ENCODE measurements around the gene ERVH48-1.
"Not testable (repeated sequence)": the region's sequence is repeated elsewhere in the genome, so short reads cannot be mapped to it uniquely, and the experiment has no call there.

ERVH48-1 gene

GRCh38 chr21:42965211-42965560 is 39.8 kb upstream of the ERVH48-1 start:
- Histone ChIP-seq H3K27ac (no peak overlapping the region), H3K4me3 (no peak overlapping the region)
- DNase-seq (ENCODE audit: low spot score), result no peak
- no peak for TF ChIP-seq CTCF (IDR thresholded peaks at IDR 0.05)

- no peak for TF ChIP-seq CTCF (IDR thresholded peaks at IDR 0.05)
- Histone ChIP-seq H3K4me3 (no peak overlapping the region), H3K27ac (no peak overlapping the region)
- no peak for DNase-seq (ENCODE audit: low spot score)
Observed at GRCh38 chr21:42964546-42965210, 39.2 kb upstream of the ERVH48-1 start.

GRCh38 chr21:42964086-42964485 is 38.7 kb upstream of the ERVH48-1 start:
- no peak overlapping the region for H3K27ac ChIP-seq
- no peak for TF ChIP-seq CTCF (IDR thresholded peaks at IDR 0.05)
- no peak for DNase-seq (ENCODE audit: low spot score)
- no peak overlapping the region for H3K4me3 ChIP-seq

- Histone ChIP-seq H3K4me3 (no peak overlapping the region), H3K27ac (no peak overlapping the region)
- no peak for TF ChIP-seq CTCF (IDR thresholded peaks at IDR 0.05)
- DNase-seq (ENCODE audit: low spot score), result no peak
Observed at GRCh38 chr21:42962380-42963007, 37.1 kb upstream of the ERVH48-1 start.

GRCh38 chr21:42959728-42960127 is 34.3 kb upstream of the ERVH48-1 start:
- no peak for TF ChIP-seq CTCF (IDR thresholded peaks at IDR 0.05)
- no peak overlapping the region for H3K4me3 ChIP-seq
- no peak for DNase-seq (ENCODE audit: low spot score)
- H3K27ac ChIP-seq, result no peak overlapping the region

GRCh38 chr21:42958122-42958521 is 32.7 kb upstream of the ERVH48-1 start:
- DNase-seq (ENCODE audit: low spot score); H3K4me3 ChIP-seq; H3K27ac ChIP-seq: not testable (repeated sequence)

GRCh38 chr21:42956824-42957630 is 31.6 kb upstream of the ERVH48-1 start:
- no peak overlapping the region for H3K27ac ChIP-seq
- TF ChIP-seq CTCF (IDR thresholded peaks at IDR 0.05), result no peak
- no peak for DNase-seq (ENCODE audit: low spot score)
- H3K4me3 ChIP-seq, result no peak overlapping the region

- DNase-seq (ENCODE audit: low spot score), result not testable (repeated sequence)
Observed at GRCh38 chr21:42951193-42951592, 25.8 kb upstream of the ERVH48-1 start.

GRCh38 chr21:42949094-42949755 is 23.8 kb upstream of the ERVH48-1 start:
- H3K4me3 ChIP-seq; H3K27ac ChIP-seq; DNase-seq (ENCODE audit: low spot score): not testable (repeated sequence)

More at GRCh38 chr21:42951193-42951592, 25.8 kb upstream of the ERVH48-1 start:
- H3K4me3 ChIP-seq, H3K27ac ChIP-seq: not testable (repeated sequence)

Measured in coronary artery (tissue), 2 donors.